Kidney epithelial cell (primary cell): ENCODE data around the gene KRT36. TPM values are rescaled to one million over a fixed set of nuclear protein-coding genes. Genes with fewer than 3 reads are reported as not detected.

Experiments used
- DNase-seq: peaks from one replicate; pipeline ENCODE4 v3.0.0-alpha.2; 2010; ENCODE audit warnings: low read depth
- H3K27me3 ChIP-seq: 2 replicates; pipeline ENCODE4 v1.6.0; 2011; ENCODE audit warnings: low read length; ENCODE audit not compliant: control insufficient read depth, insufficient read depth
- H3K36me3 ChIP-seq: 2 replicates; pipeline ENCODE4 v1.5.1; 2011; ENCODE audit warnings: low read length; ENCODE audit not compliant: control insufficient read depth, insufficient read depth
- H3K4me3 ChIP-seq: 2 replicates; pipeline ENCODE4 v1.5.1; 2011; ENCODE audit warnings: low read depth, mild to moderate bottlenecking, control low read depth, low read length
- CTCF ChIP-seq: IDR thresholded peaks from 2 replicates; pipeline ENCODE4 v1.5.1; 2011; ENCODE audit warnings: mild to moderate bottlenecking, moderate library complexity, low read length, control low read depth, inconsistent platforms; ENCODE audit not compliant: insufficient read depth, poor library complexity, severe bottlenecking
- total RNA-seq: library from RNA; depleted of rRNA; stranded (reverse); fragments of >200 nt; gene quantifications from 2 replicates; pipeline ENCODE4 v1.2.3, GENCODE V29; 2015

Gene KRT36
- total RNA-seq, 1 donor from 2014 or later, result not detected

GRCh38 chr17:41516147-41516829 lies 26.6 kb upstream of the KRT36 start:
- Histone ChIP-seq H3K27me3 (no peaks in the 10 kb centered on the region), H3K4me3 (no peak overlapping the region), H3K36me3 (no peaks in the 10 kb centered on the region)
- DNase-seq, result no peak
- TF ChIP-seq CTCF, result no peak

GRCh38 chr17:41513168-41513547 lies 23.4 kb upstream of the KRT36 start:
- no peak for TF ChIP-seq CTCF
- DNase-seq, result no peak

GRCh38 chr17:41512546-41513167 lies 22.9 kb upstream of the KRT36 start:
- Histone ChIP-seq H3K36me3 (no peaks in the 10 kb centered on the region), H3K4me3 (no peak overlapping the region), H3K27me3 (no peaks in the 10 kb centered on the region)
- no peak for TF ChIP-seq CTCF
- no peak for DNase-seq

More at GRCh38 chr17:41513168-41513547, 23.4 kb upstream of the KRT36 start:
- Histone ChIP-seq H3K27me3 (no peaks in the 10 kb centered on the region), H3K36me3 (no peaks in the 10 kb centered on the region), H3K4me3 (no peak overlapping the region)

- DNase-seq, result no peak
- no peaks in the 10 kb centered on the region for H3K27me3 ChIP-seq
- no peak overlapping the region for H3K4me3 ChIP-seq
- no peak for TF ChIP-seq CTCF
- no peaks in the 10 kb centered on the region for H3K36me3 ChIP-seq
These were observed 22.0 kb upstream of the KRT36 start for GRCh38 chr17:41511716-41512115.

- Histone ChIP-seq H3K4me3 (no peak overlapping the region), H3K36me3 (no peaks in the 10 kb centered on the region), H3K27me3 (no peaks in the 10 kb centered on the region)
- DNase-seq, result no peak
- no peak for TF ChIP-seq CTCF
These were observed 21.4 kb upstream of the KRT36 start for GRCh38 chr17:41511116-41511515.
